Naive thymus-derived CD8-positive, alpha-beta T cell (primary cell): ENCODE data around the gene RHOBTB1. TPM values are rescaled to one million over a fixed set of nuclear protein-coding genes. Genes with fewer than 3 reads are reported as not detected.
"Not testable (repeated sequence)": the region's sequence is repeated elsewhere in the genome, so short reads cannot be mapped to it uniquely, and the experiment has no call there.

Source experiments
- ATAC-seq, 2 donors: fragments of 150-1000 bp; cut with Tn5 transposase in 1 of 2; sonication (Bioruptor Pico), chemical (Tn5 transposase) in 1 of 2; 1 replicate in 1 of 2; 2 replicates in 1 of 2; pipeline ENCODE4 v1.10.0; 2021; ENCODE audit warnings: mild to moderate bottlenecking in 2 of 2, moderate library complexity in 2 of 2
- POLR2A ChIA-PET: fragments of 350-600 bp; sonication (Branson Sonifier 250); formaldehyde crosslinking; loops from one replicate; lab custom pipeline; 2021; ENCODE audit warnings: antibody characterized with exemption; lab: Charles Lee
- DNase-seq, 10 donors: peaks; one replicate each; pipeline versions ENCODE4 v3.0.0 to v3.0.0-alpha.2; 2020 to 2022
- H3K27ac Mint-ChIP-seq, 10 donors: one replicate each; pipeline ENCODE4 v1.8.0; 2020 to 2022; ENCODE audit warnings: mild to moderate bottlenecking in 10 of 10, mixed read lengths in 10 of 10, moderate library complexity in 4 of 10, inconsistent platforms in 1 of 10
- H3K27me3 Mint-ChIP-seq, 5 donors: one replicate each; pipeline ENCODE4 v1.8.0; 2021 to 2022; ENCODE audit warnings: mixed read lengths in 5 of 5
- H3K36me3 Mint-ChIP-seq, 3 donors: one replicate each; pipeline ENCODE4 v1.8.0; 2020 to 2022; ENCODE audit warnings: mixed read lengths in 3 of 3, mild to moderate bottlenecking in 2 of 3, inconsistent platforms in 1 of 3
- H3K4me1 Mint-ChIP-seq, 4 donors: one replicate each; pipeline ENCODE4 v1.8.0; 2021 to 2022; ENCODE audit warnings: mixed read lengths in 4 of 4
- H3K4me3 Mint-ChIP-seq, 10 donors: one replicate each; pipeline ENCODE4 v1.8.0; 2020 to 2022; ENCODE audit warnings: mild to moderate bottlenecking in 10 of 10, mixed read lengths in 10 of 10, moderate library complexity in 6 of 10, inconsistent platforms in 1 of 10
- H3K9me3 Mint-ChIP-seq, 9 donors: one replicate each; pipeline ENCODE4 v1.8.0; 2020 to 2022; ENCODE audit warnings: mixed read lengths in 9 of 9, mild to moderate bottlenecking in 3 of 9, inconsistent platforms in 1 of 9, moderate library complexity in 1 of 9
- polyA plus RNA-seq, 3 donors: library from polyadenylated mRNA; unstranded; fragments of 300-500 nt; fragmentation: Illumina TruSeq; gene quantifications; one replicate each; pipeline ENCODE4 v1.2.3, GENCODE V29; 2021
- total RNA-seq, 8 experiments: library from RNA in 2 of 8; stranded (reverse) in 2 of 8; gene quantifications; one replicate each; pipeline ENCODE4 v1.2.3 and lab custom pipeline; 2021 to 2026

The RHOBTB1 gene
- total and polyA plus RNA-seq, 5 experiments from 2014 or later, result 0.33 TPM; not detected in 4

DNA sequence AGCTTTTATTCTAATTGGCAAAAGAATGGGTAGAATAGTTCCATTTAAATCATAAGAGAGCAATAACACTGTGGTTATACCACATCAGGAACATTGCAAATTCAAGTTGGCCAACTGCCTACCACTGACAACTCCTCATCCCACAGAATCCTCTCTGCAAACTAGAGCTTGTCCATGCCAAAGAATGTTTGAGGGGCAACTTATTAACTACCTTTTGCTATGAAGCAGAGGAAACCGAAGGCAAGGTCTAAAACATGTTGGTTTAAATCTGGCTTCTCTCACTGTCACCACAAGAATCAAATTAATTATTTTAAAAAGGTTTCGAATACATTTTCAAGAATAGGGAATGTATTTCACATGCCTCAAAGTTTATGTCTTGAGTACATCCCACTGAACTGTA is 36.0 kb downstream of the RHOBTB1 start:
- no peak overlapping the region for H3K27ac Mint-ChIP-seq
- ATAC-seq (no peak), DNase-seq (no peak)
- peaks cover 0 to 13% (median 0%) of the 10 kb centered on the region in 9 donors for H3K9me3 Mint-ChIP-seq
- H3K36me3 Mint-ChIP-seq, result peaks cover 0 to 5% (median 0%) of the 10 kb centered on the region in 3 donors
- POLR2A ChIA-PET, result no interaction called here
- peaks cover 0 to 15% (median 10%) of the 10 kb centered on the region in 4 donors for H3K4me1 Mint-ChIP-seq
- peaks cover 0 to 20% (median 6%) of the 10 kb centered on the region in 5 donors for H3K27me3 Mint-ChIP-seq
- no peak overlapping the region for H3K4me3 Mint-ChIP-seq

DNA sequence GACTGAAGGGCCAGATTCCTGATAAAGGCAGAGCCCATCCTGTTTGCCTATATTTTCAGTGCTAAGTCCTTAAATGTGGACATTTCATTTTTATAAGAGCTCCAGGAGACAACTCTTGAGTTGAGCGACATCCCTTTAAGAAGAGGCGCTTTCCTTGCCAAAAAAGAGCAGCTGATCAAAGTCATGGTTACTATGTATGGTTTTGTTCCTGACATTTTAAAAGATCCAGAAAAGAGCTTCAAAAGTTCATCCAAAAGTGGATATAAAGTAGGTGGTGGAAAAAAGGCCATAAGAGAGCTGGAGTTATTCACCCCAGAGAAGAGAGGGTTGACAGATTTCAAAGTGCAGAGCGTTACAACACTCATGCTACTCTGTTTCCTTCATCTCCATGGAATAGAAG is 36.7 kb downstream of the RHOBTB1 start:
- ATAC-seq (no peak), DNase-seq (no peak)

GRCh38 chr10:60906825-60907224 is 37.2 kb downstream of the RHOBTB1 start:
- DNase-seq, ATAC-seq, H3K36me3 Mint-ChIP-seq, POLR2A ChIA-PET, H3K27ac Mint-ChIP-seq, H3K4me3 Mint-ChIP-seq: not testable (repeated sequence)
- Mint-ChIP-seq H3K4me1 (peaks cover 0 to 15% (median 10%) of the 10 kb centered on the region in 4 donors), H3K9me3 (peaks cover 0 to 13% (median 0%) of the 10 kb centered on the region in 9 donors), H3K27me3 (peaks cover 0 to 25% (median 6%) of the 10 kb centered on the region in 5 donors)

More for the DNA sequence above, 36.7 kb downstream of the RHOBTB1 start:
- Mint-ChIP-seq H3K9me3 (peaks cover 0 to 13% (median 0%) of the 10 kb centered on the region in 9 donors), H3K27me3 (peaks cover 0 to 25% (median 6%) of the 10 kb centered on the region in 5 donors), H3K27ac (no peak overlapping the region), H3K4me1 (peaks cover 0 to 15% (median 10%) of the 10 kb centered on the region in 4 donors), H3K36me3 (peaks cover 0 to 5% (median 0%) of the 10 kb centered on the region in 3 donors), H3K4me3 (no peak overlapping the region)
- POLR2A ChIA-PET, result no interaction called here

DNA sequence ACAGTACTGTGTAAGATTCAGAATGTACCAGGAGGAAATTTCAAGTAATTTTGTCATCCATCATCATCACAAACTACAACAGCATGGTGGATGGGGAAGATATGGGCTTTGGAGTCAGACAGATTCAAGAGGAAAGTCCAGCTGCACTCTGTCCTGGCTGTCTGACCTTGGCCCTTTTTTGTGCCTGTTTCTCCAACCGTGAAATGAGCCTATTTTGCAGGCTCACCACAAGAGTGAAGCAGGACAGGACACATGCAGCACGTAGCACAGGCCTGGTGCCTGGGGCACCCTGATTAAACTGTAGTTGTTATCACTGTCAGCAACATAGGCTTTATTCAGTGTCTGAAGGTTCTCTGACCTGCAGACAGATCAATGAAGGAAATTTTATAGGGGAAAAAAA is 37.6 kb downstream of the RHOBTB1 start:
- POLR2A ChIA-PET, result no interaction called here
- ATAC-seq, result no peak
- H3K4me1 Mint-ChIP-seq, result peaks cover 0 to 12% (median 10%) of the 10 kb centered on the region in 4 donors
- H3K9me3 Mint-ChIP-seq, result peaks cover 0 to 13% (median 0%) of the 10 kb centered on the region in 9 donors
- no peak for DNase-seq
- H3K27ac Mint-ChIP-seq, result no peak overlapping the region
- H3K4me3 Mint-ChIP-seq, result no peak overlapping the region
- H3K36me3 Mint-ChIP-seq, result peaks cover 0 to 5% (median 0%) of the 10 kb centered on the region in 3 donors
- H3K27me3 Mint-ChIP-seq, result peaks cover 0 to 24% (median 4%) of the 10 kb centered on the region in 5 donors

- peaks cover 0 to 20% (median 0%) of the 10 kb centered on the region in 5 donors for H3K27me3 Mint-ChIP-seq
Observed at GRCh38 chr10:60905580-60905979, 38.4 kb downstream of the RHOBTB1 start.

GRCh38 chr10:60903096-60903495 is 40.9 kb downstream of the RHOBTB1 start:
- Mint-ChIP-seq H3K4me1 (no peaks in the 10 kb centered on the region), H3K36me3 (peaks cover 0 to 5% (median 0%) of the 10 kb centered on the region in 3 donors), H3K4me3 (no peak overlapping the region), H3K27me3 (peaks cover 0 to 21% (median 1%) of the 10 kb centered on the region in 5 donors), H3K27ac (no peak overlapping the region), H3K9me3 (peaks cover 0 to 13% (median 0%) of the 10 kb centered on the region in 9 donors)
- POLR2A ChIA-PET, result no interaction called here
- ATAC-seq (no peak), DNase-seq (no peak)

More at GRCh38 chr10:60905580-60905979, 38.4 kb downstream of the RHOBTB1 start:
- Mint-ChIP-seq H3K4me3 (no peak overlapping the region), H3K4me1 (peaks cover 0 to 3% (median 2%) of the 10 kb centered on the region in 4 donors), H3K27ac (no peak overlapping the region), H3K9me3 (peaks cover 0 to 13% (median 0%) of the 10 kb centered on the region in 9 donors), H3K36me3 (peaks cover 0 to 5% (median 0%) of the 10 kb centered on the region in 3 donors)
- ATAC-seq (no peak), DNase-seq (no peak)
- POLR2A ChIA-PET, result no interaction called here

DNA sequence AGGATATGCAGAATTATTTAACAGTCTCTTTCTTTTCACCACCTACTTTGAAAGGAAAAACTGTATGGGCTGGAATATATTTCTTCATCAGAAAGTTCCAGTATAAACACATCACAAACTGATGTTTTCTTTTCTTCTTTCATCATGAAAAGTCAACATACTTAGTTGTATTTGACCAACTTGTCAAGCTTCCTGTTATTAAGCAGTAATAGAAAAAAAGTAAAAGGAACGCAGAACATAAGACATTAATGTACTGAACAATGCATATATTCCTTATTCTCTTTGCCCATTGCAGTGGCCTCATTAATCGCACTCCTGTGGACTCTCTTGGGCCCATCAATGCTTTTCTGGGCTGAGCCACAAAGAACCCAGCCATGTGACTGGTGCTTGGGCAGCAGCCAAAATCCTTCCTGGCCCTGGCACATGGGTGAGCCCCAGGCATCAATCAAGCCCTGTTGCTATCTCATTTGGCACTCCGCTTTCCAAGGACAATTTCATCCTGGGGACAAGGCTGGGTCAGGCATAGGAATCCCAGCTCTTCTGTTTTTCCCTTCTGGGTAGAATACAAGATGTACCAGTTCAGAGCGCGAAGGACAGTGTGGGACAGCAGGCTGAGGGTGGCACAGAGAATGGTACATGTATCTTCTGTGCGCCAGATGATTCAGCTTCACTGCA is 42.3 kb downstream of the RHOBTB1 start:
- POLR2A ChIA-PET, result no interaction called here
- DNase-seq (no peak), ATAC-seq (no peak)
- peaks cover 0 to 21% (median 1%) of the 10 kb centered on the region in 5 donors for H3K27me3 Mint-ChIP-seq
- no peaks in the 10 kb centered on the region for H3K4me1 Mint-ChIP-seq
- H3K36me3 Mint-ChIP-seq, result peaks cover 0 to under 1% (median 0%) of the 10 kb centered on the region in 3 donors
- no peak overlapping the region for H3K27ac Mint-ChIP-seq
- no peak overlapping the region for H3K4me3 Mint-ChIP-seq
- H3K9me3 Mint-ChIP-seq, result peaks cover 0 to 8% (median 0%) of the 10 kb centered on the region in 9 donors

DNA sequence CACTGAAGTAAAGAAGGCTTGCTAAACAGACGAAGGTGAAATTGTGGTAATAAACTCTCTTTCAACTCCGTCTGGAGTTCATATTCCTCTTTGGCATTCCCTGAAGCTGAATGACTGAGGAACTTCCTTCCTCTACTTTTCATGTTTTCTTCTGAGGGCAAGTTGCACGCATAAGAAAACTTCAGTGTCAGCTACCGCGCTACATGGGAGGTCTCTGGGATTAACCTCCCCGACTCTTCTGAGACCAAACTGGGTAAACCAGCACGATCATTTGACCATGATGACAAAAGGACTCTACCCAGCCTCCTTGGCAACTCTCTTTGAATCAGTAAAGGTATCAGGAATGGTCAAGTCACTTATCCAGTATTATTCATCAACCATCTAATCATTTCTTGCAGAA is 44.7 kb downstream of the RHOBTB1 start:
- Mint-ChIP-seq H3K36me3 (no peaks in the 10 kb centered on the region), H3K27me3 (peaks cover 0 to 15% (median 1%) of the 10 kb centered on the region in 5 donors), H3K4me3 (no peak overlapping the region), H3K27ac (no peak overlapping the region), H3K9me3 (no peaks in the 10 kb centered on the region), H3K4me1 (no peaks in the 10 kb centered on the region)
- DNase-seq, result no peak
- ATAC-seq, result no peak
- POLR2A ChIA-PET, result no interaction called here

GRCh38 chr10:60898321-60898720 is 45.7 kb downstream of the RHOBTB1 start:
- Mint-ChIP-seq H3K27me3 (peaks cover 0 to 14% (median 0%) of the 10 kb centered on the region in 5 donors), H3K4me3 (no peak overlapping the region), H3K4me1 (no peaks in the 10 kb centered on the region), H3K36me3 (no peaks in the 10 kb centered on the region), H3K9me3 (no peaks in the 10 kb centered on the region), H3K27ac (no peak overlapping the region)
- POLR2A ChIA-PET, result no interaction called here
- ATAC-seq (no peak), DNase-seq (no peak)

DNA sequence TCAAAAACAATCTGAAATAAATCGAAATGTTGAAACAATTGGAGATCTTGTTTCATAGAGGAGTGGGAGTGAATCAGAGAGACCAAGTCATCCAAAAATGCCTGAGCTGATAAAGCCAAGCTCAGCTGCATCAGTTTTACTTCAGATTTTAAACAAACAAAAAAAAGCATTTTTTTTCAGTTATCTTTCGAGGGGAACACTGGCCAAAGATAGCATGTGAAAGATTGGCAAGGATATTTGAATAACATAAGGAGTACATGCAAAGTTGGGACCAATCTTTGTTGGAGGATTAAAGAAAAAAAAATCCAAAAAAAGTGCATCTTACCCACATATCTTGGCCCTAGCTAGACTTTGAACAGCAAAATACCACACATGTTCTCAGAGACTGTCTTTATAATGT is 47.2 kb downstream of the RHOBTB1 start:
- H3K36me3 Mint-ChIP-seq, result no peaks in the 10 kb centered on the region
- no peak overlapping the region for H3K27ac Mint-ChIP-seq
- POLR2A ChIA-PET, result no interaction called here
- no peaks in the 10 kb centered on the region for H3K4me1 Mint-ChIP-seq
- no peaks in the 10 kb centered on the region for H3K9me3 Mint-ChIP-seq
- peaks cover 0 to 16% (median 1%) of the 10 kb centered on the region in 5 donors for H3K27me3 Mint-ChIP-seq
- ATAC-seq (no peak), DNase-seq (no peak)
- no peak overlapping the region for H3K4me3 Mint-ChIP-seq

DNA sequence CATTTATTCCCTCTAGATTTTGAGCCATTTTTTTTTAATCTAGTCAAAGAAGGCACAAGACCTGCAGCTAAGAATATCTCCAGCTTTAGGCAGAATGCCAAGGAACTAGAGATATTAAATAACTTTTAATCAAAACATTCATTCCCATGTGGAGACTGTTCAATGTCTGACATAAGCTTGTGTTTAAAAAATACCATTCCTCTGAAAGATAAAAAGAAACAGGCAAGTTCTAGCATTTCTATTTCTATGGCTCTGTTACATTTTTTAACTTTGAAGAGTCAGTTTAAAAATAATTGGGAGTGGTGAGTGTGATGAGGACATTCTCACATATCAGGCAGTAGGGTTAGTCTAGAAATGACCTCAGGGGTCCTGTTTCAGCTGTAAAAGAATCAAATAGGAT is 48.0 kb downstream of the RHOBTB1 start:
- Mint-ChIP-seq H3K36me3 (no peaks in the 10 kb centered on the region), H3K9me3 (no peaks in the 10 kb centered on the region), H3K27ac (no peak overlapping the region), H3K4me3 (no peak overlapping the region), H3K4me1 (no peaks in the 10 kb centered on the region), H3K27me3 (peaks cover 0 to 17% (median 1%) of the 10 kb centered on the region in 5 donors)
- ATAC-seq (no peak), DNase-seq (no peak)
- POLR2A ChIA-PET, result no interaction called here

GRCh38 chr10:60894786-60895185 is 49.2 kb downstream of the RHOBTB1 start:
- H3K9me3 Mint-ChIP-seq, result no peaks in the 10 kb centered on the region
- H3K4me3 Mint-ChIP-seq, result no peak overlapping the region
- H3K36me3 Mint-ChIP-seq, result no peaks in the 10 kb centered on the region
- H3K27me3 Mint-ChIP-seq, result peaks cover 0 to 14% (median 0%) of the 10 kb centered on the region in 5 donors
- ATAC-seq (no peak), DNase-seq (no peak)
- no peaks in the 10 kb centered on the region for H3K4me1 Mint-ChIP-seq
- POLR2A ChIA-PET, result no interaction called here
- no peak overlapping the region for H3K27ac Mint-ChIP-seq

DNA sequence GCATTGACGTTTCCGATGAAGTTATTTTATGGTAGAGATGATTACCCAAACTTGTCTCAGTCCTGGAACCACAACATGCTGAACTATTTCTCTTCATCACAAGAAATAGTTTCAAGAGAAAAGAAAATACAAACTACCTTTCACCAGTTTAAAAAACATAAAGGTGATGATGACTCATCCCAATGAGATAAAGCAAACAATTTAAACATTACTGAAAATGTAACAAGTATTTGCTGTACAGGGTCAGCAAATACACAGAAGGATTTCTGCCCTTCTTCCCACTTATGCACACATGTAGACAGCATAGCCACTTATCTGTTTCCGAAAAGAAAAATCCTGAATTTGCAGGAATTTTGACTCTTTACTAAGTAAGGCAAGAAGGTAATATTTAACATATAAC is 50.8 kb downstream of the RHOBTB1 start:
- Mint-ChIP-seq H3K27ac (no peak overlapping the region), H3K36me3 (no peaks in the 10 kb centered on the region), H3K4me3 (no peak overlapping the region), H3K9me3 (no peaks in the 10 kb centered on the region), H3K4me1 (no peaks in the 10 kb centered on the region), H3K27me3 (peaks cover 0 to 11% (median 0%) of the 10 kb centered on the region in 5 donors)
- POLR2A ChIA-PET, result no interaction called here
- DNase-seq (no peak), ATAC-seq (no peak)
